Smooth muscle cell (in vitro differentiated cells): Measurements from ENCODE around the gene RGS9BP. TPM values are rescaled to one million over a fixed set of nuclear protein-coding genes. Genes with fewer than 3 reads are reported as not detected.
A peak's percentile ranks its signal among the peaks of the same experiment; 100 is the strongest.

ENCODE experiments used
- DNase-seq: peaks from one replicate; lab custom pipeline; 2025; ENCODE audit not compliant: unreplicated experiment; lab: John Stamatoyannopoulos, UW
- H2AFZ ChIP-seq: fragments of 200-600 bp; sonication (generic); 2 replicates; pipeline ENCODE4 v1.6.0; 2016; ENCODE audit warnings: antibody characterized with exemption, low read depth, mild to moderate bottlenecking
- H3F3A ChIP-seq: fragments of 200-600 bp; sonication (generic); 2 replicates; pipeline ENCODE4 v1.6.0; 2017; ENCODE audit warnings: antibody characterized with exemption, low read depth
- H3K27ac ChIP-seq: fragments of 200-600 bp; sonication (generic); 2 replicates; pipeline ENCODE4 v1.5.1; 2016; ENCODE audit warnings: low read depth, mild to moderate bottlenecking
- H3K27me3 ChIP-seq: fragments of 200-600 bp; sonication (generic); 2 replicates; pipeline ENCODE4 v1.6.1; 2016; ENCODE audit warnings: low read depth, mild to moderate bottlenecking
- H3K36me3 ChIP-seq: fragments of 200-600 bp; sonication (generic); 2 replicates; pipeline ENCODE4 v1.5.1; 2016; ENCODE audit warnings: low read depth
- H3K4me1 ChIP-seq: fragments of 200-600 bp; sonication (generic); 2 replicates; pipeline ENCODE4 v1.5.1; 2016; ENCODE audit warnings: low read depth
- H3K4me2 ChIP-seq: fragments of 200-600 bp; sonication (generic); 2 replicates; pipeline ENCODE4 v1.6.0; 2016; ENCODE audit warnings: mild to moderate bottlenecking
- H3K4me3 ChIP-seq: fragments of 200-600 bp; sonication (generic); 2 replicates; pipeline ENCODE4 v1.5.1; 2016; ENCODE audit warnings: mild to moderate bottlenecking
- H3K79me2 ChIP-seq: fragments of 200-600 bp; sonication (generic); 2 replicates; pipeline ENCODE4 v1.6.0; 2016; ENCODE audit warnings: low read depth, mild to moderate bottlenecking
- H3K9ac ChIP-seq: fragments of 200-600 bp; sonication (generic); 2 replicates; pipeline ENCODE4 v1.6.0; 2016; ENCODE audit warnings: low read depth
- H3K9me3 ChIP-seq: fragments of 200-600 bp; sonication (generic); replicated peaks from 2 replicates; pipeline ENCODE4 v1.5.1; 2016; ENCODE audit warnings: low read depth
- H4K20me1 ChIP-seq: fragments of 200-600 bp; sonication (generic); 2 replicates; pipeline ENCODE4 v1.6.0; 2016; ENCODE audit warnings: low read depth
- CTCF ChIP-seq: fragments of 200-600 bp; sonication (generic); IDR thresholded peaks from 2 replicates; pipeline ENCODE4 v1.5.1; 2017; ENCODE audit warnings: borderline replicate concordance, mild to moderate bottlenecking, antibody characterized with exemption; ENCODE audit not compliant: insufficient read depth, poor library complexity, severe bottlenecking
- WGBS: methylation state at CpG from one replicate; pipeline ENCODE4 v1.1.7; 2016; ENCODE audit warnings: low lambda C conversion rate; 5-methylcytosine and 5-hydroxymethylcytosine counted together
- polyA plus RNA-seq: library from polyadenylated mRNA; unstranded; fragments of >200 nt; fragmentation: Nextera tagmentation; extraction: Ambion mirVana; gene quantifications from 2 replicates; pipeline ENCODE4 v1.2.1, GENCODE V29; 2016
- total RNA-seq: library from RNA; depleted of rRNA; stranded (reverse); fragments of >200 nt; gene quantifications from 2 replicates; pipeline ENCODE4 v1.2.3, GENCODE V29; 2014

Gene RGS9BP
- total and polyA plus RNA-seq, 2 experiments from 2014 or later, result not detected

DNA sequence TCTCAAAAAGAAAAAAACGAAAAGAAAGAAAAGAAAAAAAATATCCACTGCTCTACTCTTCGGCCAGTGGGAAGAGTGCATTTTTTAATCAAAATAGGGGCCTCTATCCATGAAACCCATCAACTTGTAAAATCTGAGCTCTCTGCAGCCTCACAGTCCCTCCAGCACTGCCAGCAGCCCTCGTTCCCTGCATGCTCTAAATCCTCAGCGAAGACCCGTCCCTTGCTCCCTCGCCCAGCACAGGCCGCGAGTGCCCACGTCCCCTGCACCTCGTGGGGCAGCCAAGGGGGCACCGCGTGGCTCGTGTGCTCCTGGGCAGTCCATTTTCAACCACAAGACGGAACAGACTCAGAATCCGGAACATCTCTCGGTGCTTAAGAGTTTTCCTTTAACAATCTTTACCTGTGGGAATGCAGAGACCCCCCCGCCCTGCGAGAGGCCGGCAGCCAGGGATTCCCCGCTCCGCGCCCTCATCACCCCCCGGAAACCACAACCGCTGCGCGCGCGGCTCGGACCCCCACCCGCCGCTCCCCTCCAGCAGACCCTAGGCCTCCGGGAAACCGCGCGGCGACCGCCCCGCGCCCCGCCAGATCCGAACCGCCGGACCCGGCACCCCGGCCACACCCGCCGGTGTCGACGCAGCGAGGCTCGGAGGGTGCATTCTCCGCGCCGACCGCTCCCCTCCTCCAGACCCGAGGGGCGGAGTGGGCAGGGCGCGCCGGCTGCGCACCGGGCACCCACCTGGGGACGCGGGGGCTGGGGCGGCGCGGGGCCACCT lies 1.3 kb upstream of the RGS9BP start:
- H3K27ac ChIP-seq, result no peak overlapping the region
- H3K79me2 ChIP-seq, result peaks cover 20% of the 10 kb centered on the region
- H3K9me3 ChIP-seq, result no peaks in the 10 kb centered on the region
- H3F3A ChIP-seq, result peaks cover 6% of the 10 kb centered on the region
- peaks cover 21% of the 10 kb centered on the region for H3K27me3 ChIP-seq
- peaks cover 59% of the 10 kb centered on the region for H4K20me1 ChIP-seq
- peak overlapping the region; percentile 93 for H3K4me2 ChIP-seq
- TF ChIP-seq CTCF, result peak; percentile 7
- H3K4me1 ChIP-seq, result peaks cover 22% of the 10 kb centered on the region
- WGBS, result 5% methylated on average over 27 of the region's 67 CpGs
- H2AFZ ChIP-seq, result peak overlapping the region; percentile 90
- no peak for DNase-seq
- H3K36me3 ChIP-seq, result no peaks in the 10 kb centered on the region
- H3K4me3 ChIP-seq, result peak overlapping the region; percentile 88
- H3K9ac ChIP-seq, result peak overlapping the region; percentile 35

- WGBS, result under 1% methylated on average over 58 of the region's 75 CpGs
- peak within 1 kb of the TSS; percentile 93 for H3K4me2 ChIP-seq
- peaks cover 6% of the 10 kb centered on the region for H3F3A ChIP-seq
- no peak for TF ChIP-seq CTCF
- peaks cover 51% of the 10 kb centered on the region for H4K20me1 ChIP-seq
- H3K4me3 ChIP-seq, result peak within 1 kb of the TSS; percentile 88
- H3K9me3 ChIP-seq, result no peaks in the 10 kb centered on the region
- H3K36me3 ChIP-seq, result no peaks in the 10 kb centered on the region
- peaks cover 20% of the 10 kb centered on the region for H3K79me2 ChIP-seq
- peak within 1 kb of the TSS; percentile 90 for H2AFZ ChIP-seq
- no peak within 1 kb of the TSS for H3K27ac ChIP-seq
- peak; percentile 93 for DNase-seq
- H3K27me3 ChIP-seq, result peaks cover 21% of the 10 kb centered on the region
- H3K4me1 ChIP-seq, result peaks cover 22% of the 10 kb centered on the region
- peak within 1 kb of the TSS; percentile 35 for H3K9ac ChIP-seq
Measured at GRCh38 chr19:32674931-32675719, 523 bp upstream of the RGS9BP start, which contains the start of gene ANKRD27. Gene ANKRD27, minus strand, starts transcription at chr19:32675180. Its CDS starts 16,165 bp downstream, at chr19:32659015.

DNA sequence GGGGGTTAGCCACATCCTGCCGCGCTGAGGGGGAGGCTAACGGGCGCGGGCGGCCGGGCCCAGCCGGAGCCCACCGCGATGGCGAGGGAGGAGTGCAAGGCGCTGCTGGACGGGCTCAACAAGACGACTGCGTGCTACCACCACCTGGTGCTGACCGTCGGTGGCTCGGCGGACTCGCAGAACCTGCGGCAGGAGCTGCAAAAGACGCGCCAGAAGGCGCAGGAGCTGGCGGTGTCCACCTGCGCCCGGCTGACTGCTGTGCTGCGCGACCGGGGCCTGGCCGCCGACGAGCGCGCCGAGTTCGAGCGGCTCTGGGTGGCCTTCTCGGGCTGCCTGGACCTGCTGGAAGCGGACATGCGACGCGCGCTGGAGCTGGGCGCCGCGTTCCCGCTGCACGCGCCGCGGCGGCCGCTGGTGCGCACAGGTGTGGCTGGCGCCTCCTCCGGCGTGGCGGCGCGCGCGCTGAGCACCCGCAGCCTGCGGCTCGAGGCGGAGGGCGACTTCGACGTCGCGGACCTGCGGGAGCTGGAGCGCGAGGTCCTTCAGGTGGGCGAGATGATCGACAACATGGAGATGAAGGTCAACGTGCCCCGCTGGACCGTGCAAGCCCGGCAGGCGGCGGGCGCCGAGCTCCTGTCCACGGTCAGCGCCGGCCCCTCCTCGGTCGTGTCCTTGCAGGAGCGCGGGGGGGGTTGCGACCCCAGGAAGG lies 692 bp downstream of the RGS9BP start:
- no peak for DNase-seq
- Histone ChIP-seq H3K27me3 (peaks cover 21% of the 10 kb centered on the region), H3K4me1 (peaks cover 22% of the 10 kb centered on the region), H3K9ac (no peak overlapping the region), H3K36me3 (no peaks in the 10 kb centered on the region), H3K9me3 (no peaks in the 10 kb centered on the region), H2AFZ (no peak overlapping the region), H3K4me2 (peak overlapping the region; percentile 93), H3K4me3 (peak overlapping the region; percentile 88), H3F3A (peaks cover 6% of the 10 kb centered on the region), H3K79me2 (peaks cover 20% of the 10 kb centered on the region), H3K27ac (no peak overlapping the region), H4K20me1 (peaks cover 39% of the 10 kb centered on the region)
- no peak for TF ChIP-seq CTCF
- WGBS, result 6% methylated on average over 93 of the region's 93 CpGs
